GM18861 (cell line): ENCODE results near the gene C1orf122.

Experiments used
- ATAC-seq: cut with Tn5 transposase; IDR thresholded peaks from one replicate; pipeline ENCODE4 v1.9.1; 2021; ENCODE audit not compliant: unreplicated experiment

Gene C1orf122

DNA sequence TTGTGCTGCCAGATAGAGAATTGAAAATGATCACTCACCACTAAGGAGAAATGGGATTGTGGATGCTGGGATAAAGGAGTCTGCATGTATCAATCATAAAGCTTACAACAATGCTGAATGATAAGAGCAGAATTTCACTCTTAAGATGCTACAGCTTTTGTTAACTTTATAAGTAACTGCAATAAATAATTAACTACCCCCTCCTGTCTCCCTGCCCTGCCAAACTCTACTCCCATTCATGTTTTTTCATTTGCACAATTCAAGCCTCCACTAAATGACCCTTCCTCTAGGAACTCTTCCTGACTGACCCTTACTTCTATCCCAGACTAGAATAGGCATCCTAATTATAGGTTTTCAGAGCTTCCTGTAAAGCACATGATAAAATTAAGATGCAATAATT lies 36.9 kb downstream of the C1orf122 start:
- ATAC-seq, result no peak

DNA sequence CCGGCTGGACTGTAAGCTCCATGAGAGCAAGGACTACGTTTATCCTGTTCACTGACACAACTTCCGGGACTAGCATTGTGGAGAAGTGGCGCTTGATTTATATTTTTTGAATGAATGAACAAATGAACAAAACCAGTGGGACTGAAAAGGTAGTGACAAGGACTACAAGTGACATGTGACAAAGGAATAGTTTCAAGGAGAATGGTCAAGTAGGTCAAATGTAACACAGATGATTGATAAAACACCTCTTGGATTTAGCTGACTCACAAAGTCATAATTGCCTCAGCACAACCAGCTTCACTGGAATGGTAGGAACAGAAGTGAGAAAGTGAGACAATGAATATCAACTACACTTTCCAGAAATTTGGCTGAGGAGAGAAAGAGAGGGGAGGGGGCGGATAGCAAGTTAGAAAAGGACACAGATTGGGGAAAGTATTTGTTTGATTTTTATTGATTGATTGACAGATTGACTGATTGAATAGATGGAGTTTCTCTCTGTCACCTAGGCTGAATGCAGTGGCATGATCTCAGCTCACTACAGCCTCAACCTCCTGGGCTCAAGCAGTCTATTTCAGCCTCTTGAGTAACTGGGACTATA lies 37.6 kb downstream of the C1orf122 start:
- ATAC-seq, result no peak

GRCh38 chr1:37845786-37846185 lies 38.2 kb downstream of the C1orf122 start:
- ATAC-seq, result no peak

GRCh38 chr1:37846647-37847339 lies 39.2 kb downstream of the C1orf122 start:
- no peak for ATAC-seq

DNA sequence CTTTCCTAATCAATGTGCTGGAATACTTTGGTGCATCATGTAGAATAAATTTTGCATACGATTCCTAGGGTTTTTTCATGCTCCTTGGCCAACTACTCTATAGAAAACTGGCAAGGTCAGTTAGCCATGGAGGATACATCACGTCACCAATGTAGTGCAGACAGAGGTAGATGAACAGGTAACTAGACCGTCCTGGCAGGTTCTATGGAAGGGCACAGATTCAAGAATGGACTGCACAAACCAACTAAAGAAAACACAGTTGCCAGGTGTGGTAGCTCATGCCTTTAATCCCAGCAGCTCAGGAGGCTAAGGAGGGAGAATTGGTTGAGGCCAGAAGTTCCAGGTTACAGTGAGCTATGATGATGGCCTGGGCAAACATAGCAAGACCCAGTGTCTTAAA lies 41.9 kb downstream of the C1orf122 start:
- no peak for ATAC-seq

- ATAC-seq, result no peak
Measured at GRCh38 chr1:37850352-37850955, 42.9 kb downstream of the C1orf122 start.

GRCh38 chr1:37851262-37851661 lies 43.7 kb downstream of the C1orf122 start:
- ATAC-seq, result no peak

- no peak for ATAC-seq
Measured at GRCh38 chr1:37851782-37852210, 44.2 kb downstream of the C1orf122 start.

- ATAC-seq, result no peak
Measured at GRCh38 chr1:37853157-37853556, 45.6 kb downstream of the C1orf122 start.

DNA sequence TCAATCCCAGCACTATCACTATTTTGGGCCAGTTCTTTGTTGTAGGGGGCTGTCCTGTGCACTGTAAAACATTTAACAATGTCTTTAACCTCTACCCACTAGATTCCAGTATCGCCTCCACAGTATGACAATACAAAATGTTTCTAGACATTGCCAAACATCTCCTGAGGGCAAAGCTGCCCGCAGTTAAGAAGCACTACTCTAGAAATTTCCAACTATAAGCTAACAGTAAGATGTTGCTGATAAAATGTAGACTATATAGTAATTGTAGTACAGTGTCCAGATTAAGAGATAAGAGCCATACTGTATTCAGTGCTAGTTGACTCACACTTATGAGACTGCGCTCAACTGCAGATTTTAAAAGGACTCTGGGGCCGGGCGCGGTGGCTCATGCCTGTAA lies 46.8 kb downstream of the C1orf122 start:
- ATAC-seq, result no peak
